Suprapubic skin (tissue), 3 donors: ENCODE results near the gene MAP7D1.
"Not testable (repeated sequence)": the region's sequence is repeated elsewhere in the genome, so short reads cannot be mapped to it uniquely, and the experiment has no call there.

Experiments
- POLR2AphosphoS5 ChIP-seq, 3 donors: sonication (generic); formaldehyde crosslinking; IDR thresholded peaks; one replicate each; pipeline ENCODE4 v1.6.1; 2017; ENCODE audit warnings: antibody characterized with exemption in 3 of 3
- TF ChIP-seq, protein P1 (sequence below), 2 donors: fragments of 200-600 bp in 1 of 2; fragments of 450-650 bp in 1 of 2; sonication (generic) in 1 of 2; IDR thresholded peaks; one replicate each; pipeline ENCODE4 v1.5.1; 2016 to 2019; ENCODE audit warnings: antibody characterized with exemption in 2 of 2, mild to moderate bottlenecking in 1 of 2, moderate library complexity in 1 of 2

DNA sequence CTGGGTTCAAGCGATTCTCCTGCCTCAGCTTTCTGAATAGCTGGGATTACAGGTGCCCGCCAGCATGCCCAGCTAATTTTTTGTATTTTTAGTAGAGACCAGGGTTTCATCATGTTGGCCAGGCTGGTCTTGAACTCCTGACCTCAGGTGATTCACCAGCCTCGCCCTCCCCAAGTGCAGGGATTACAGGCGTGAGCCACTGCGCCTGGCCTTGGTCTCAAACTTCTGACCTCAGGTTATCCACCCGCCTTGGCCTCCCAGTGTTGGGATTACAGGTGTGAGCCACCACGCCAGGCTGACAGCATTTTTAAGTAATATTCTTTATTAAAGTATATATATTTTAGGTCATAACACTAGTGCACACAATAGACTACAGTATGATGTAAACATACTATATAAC lies 65.9 kb downstream of the MAP7D1 start:
- TF ChIP-seq, protein P1, sequence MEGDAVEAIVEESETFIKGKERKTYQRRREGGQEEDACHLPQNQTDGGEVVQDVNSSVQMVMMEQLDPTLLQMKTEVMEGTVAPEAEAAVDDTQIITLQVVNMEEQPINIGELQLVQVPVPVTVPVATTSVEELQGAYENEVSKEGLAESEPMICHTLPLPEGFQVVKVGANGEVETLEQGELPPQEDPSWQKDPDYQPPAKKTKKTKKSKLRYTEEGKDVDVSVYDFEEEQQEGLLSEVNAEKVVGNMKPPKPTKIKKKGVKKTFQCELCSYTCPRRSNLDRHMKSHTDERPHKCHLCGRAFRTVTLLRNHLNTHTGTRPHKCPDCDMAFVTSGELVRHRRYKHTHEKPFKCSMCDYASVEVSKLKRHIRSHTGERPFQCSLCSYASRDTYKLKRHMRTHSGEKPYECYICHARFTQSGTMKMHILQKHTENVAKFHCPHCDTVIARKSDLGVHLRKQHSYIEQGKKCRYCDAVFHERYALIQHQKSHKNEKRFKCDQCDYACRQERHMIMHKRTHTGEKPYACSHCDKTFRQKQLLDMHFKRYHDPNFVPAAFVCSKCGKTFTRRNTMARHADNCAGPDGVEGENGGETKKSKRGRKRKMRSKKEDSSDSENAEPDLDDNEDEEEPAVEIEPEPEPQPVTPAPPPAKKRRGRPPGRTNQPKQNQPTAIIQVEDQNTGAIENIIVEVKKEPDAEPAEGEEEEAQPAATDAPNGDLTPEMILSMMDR (IDR thresholded peaks at IDR 0.05), result not testable (repeated sequence)
- TF ChIP-seq POLR2AphosphoS5 (IDR thresholded peaks at IDR 0.05), result not testable (repeated sequence)
